Psoas muscle (tissue), 8 donors: ENCODE data around the gene ULK2. TPM values are rescaled to one million over a fixed set of nuclear protein-coding genes. Genes with fewer than 3 reads are reported as not detected.

Experiments used
- ATAC-seq, 4 donors: fragments of 200-7000 bp; cut with Tn5 transposase; one replicate each; pipeline ENCODE4 v1.9.1; 2020; ENCODE audit warnings: moderate library complexity in 3 of 4, mild to moderate bottlenecking in 2 of 4
- DNase-seq, 2 donors: peaks; one replicate each; pipeline ENCODE4 v3.0.0-alpha.2; 2020
- H3K27ac ChIP-seq: fragments of 200-600 bp; one replicate; pipeline ENCODE4 v1.8.0; 2022
- H3K27me3 ChIP-seq, 3 donors: fragments of 200-600 bp in 1 of 3; one replicate each; pipeline versions ENCODE4 v1.6.1 to v1.8.0; 2013 to 2022; ENCODE audit warnings: low read length in 2 of 3, mild to moderate bottlenecking in 2 of 3, moderate library complexity in 1 of 3; ENCODE audit not compliant: insufficient read depth in 3 of 3
- H3K36me3 ChIP-seq, 2 donors: fragments of 200-600 bp in 1 of 2; one replicate each; pipeline versions ENCODE4 v1.6.1 to v1.8.0; 2013 to 2022; ENCODE audit warnings: low read depth in 1 of 2, mild to moderate bottlenecking in 1 of 2, moderate library complexity in 1 of 2; ENCODE audit not compliant: insufficient read depth in 1 of 2
- H3K4me1 ChIP-seq: fragments of 200-600 bp; one replicate; pipeline ENCODE4 v1.8.0; 2022
- H3K4me3 ChIP-seq: fragments of 200-600 bp; one replicate; pipeline ENCODE4 v1.8.0; 2022; ENCODE audit warnings: mild to moderate bottlenecking
- H3K9me3 ChIP-seq: fragments of 200-600 bp; one replicate; pipeline ENCODE4 v1.8.0; 2022
- CTCF ChIP-seq: fragments of 200-600 bp; IDR thresholded peaks from one replicate; pipeline ENCODE4 v1.8.0; 2022; ENCODE audit warnings: antibody characterized with exemption
- WGBS, 3 donors: extraction: QIAGEN DNeasy Blood & Tissue Kit; methylation state at CpG; one replicate each; pipeline versions ENCODE4 v1.1.6 to v1.1.7; 2013; 5-methylcytosine and 5-hydroxymethylcytosine counted together
- intact Hi-C, 2 donors: fragments of 100-400 bp; cut with DNase I; formaldehyde crosslinking; loops; one replicate each; pipeline versions ENCODE4 v1.11.0 to v1.14.2; 2022
- polyA plus RNA-seq, 3 donors: library from polyadenylated mRNA; stranded (reverse); fragments of 200-250 nt; gene quantifications; one replicate each; pipeline ENCODE4 v1.2.3, GENCODE V29; 2013
- total RNA-seq, 4 donors: library from RNA; stranded (reverse); fragmentation: NEBNext Ultra II Directional in 2 of 4; extraction: Animal tissue kit (Norgen Biotek cat#: 25700) in 2 of 4; gene quantifications; one replicate each; pipeline versions ENCODE4 v1.2.1 to v1.2.4, GENCODE V29; 2021 to 2023
- donor health status: healthy with polysubstance abuse.
- donor health status: DM: no; HTN: no; CAD: no; lungs with moderate emphysema.
- donor health status: Bipolar disorder and iron deficiency.
- donor health status: healthy.
- donor health status: DM: yes; HTN: yes; CAD: no.
- donor health status: DM: no; HTN: no; CAD: no.
- donor health status: DM: no; HTN: no; CAD: no.
- donor health status: DM: yes; HTN: yes; CAD: no.

The ULK2 gene
- total and polyA plus RNA-seq, 7 donors: 2.1 to 19.1 (median 12.8) TPM

DNA sequence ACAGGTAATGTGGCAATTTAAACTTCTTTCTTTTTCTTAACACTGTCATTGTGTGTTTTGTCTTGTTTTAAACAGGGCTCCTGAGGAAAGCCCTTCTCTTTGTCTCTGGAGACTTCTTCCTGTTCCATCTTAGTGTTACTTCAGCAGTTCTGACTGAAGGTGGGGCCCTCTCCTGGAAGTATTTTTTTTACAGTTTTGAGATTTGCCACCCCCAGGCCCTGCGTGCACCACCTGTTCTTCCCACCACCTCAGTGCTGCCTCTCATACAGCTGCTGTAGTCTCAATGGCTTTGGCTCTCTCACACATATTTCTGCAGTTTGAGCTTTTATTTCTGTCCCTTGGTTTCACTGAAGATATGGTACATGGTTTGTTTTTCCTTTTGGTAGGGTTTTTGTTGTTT, 67.2 kb downstream of the ULK2 start:
- intact Hi-C loops: loop anchor here in 1 of 2 donors (10.0 kb wide), 1 partner anchor 114 kb away; no protein-coding TSS in a partner anchor
- 70 to 81% (median 80%) methylated on average over 1 of the region's 1 CpG for WGBS, 3 donors
- H3K9me3 ChIP-seq: peaks cover 11% of the 10 kb centered on the region
- DNase-seq (no peak), ATAC-seq (no peak)
- H3K36me3 ChIP-seq: peaks cover 4 to 95% of the 10 kb centered on the region in 2 donors
- H3K4me1 ChIP-seq: no peaks in the 10 kb centered on the region
- no peak overlapping the region for H3K27ac ChIP-seq
- TF ChIP-seq CTCF: no peak
- no peak overlapping the region for H3K4me3 ChIP-seq
- no peaks in the 10 kb centered on the region for H3K27me3 ChIP-seq

DNA sequence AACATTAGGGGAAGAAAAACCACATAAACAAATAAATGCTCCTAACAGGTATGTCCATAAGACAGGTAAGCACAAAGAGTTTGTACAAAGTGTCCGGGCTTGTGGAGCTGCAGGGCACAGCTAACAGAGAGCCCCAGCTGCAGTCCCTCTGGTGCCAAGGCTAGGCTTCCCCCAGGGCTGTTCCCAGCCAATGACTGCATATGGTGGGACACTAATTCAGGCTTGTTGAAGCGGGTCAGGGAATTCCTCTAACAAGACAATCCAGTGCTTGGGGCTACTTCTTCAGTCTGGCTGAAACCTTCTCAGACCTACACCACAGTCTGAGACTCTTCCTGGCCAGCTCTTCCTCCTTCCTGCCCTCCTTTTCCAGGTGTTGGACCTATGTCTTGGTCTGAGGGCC, 67.9 kb downstream of the ULK2 start:
- Histone ChIP-seq H3K36me3 (peaks cover 4 to 95% of the 10 kb centered on the region in 2 donors), H3K27me3 (no peaks in the 10 kb centered on the region), H3K4me3 (no peak overlapping the region), H3K27ac (no peak overlapping the region), H3K4me1 (no peaks in the 10 kb centered on the region), H3K9me3 (peaks cover 11% of the 10 kb centered on the region)
- intact Hi-C loops: loop anchor here in 1 of 2 donors (10.0 kb wide), 1 partner anchor 115 kb away; no protein-coding TSS in a partner anchor
- TF ChIP-seq CTCF: no peak
- no peak for ATAC-seq
- no peak for DNase-seq
- 85 to 90% (median 88%) methylated on average over 2 of the region's 2 CpGs for WGBS, 3 donors

DNA sequence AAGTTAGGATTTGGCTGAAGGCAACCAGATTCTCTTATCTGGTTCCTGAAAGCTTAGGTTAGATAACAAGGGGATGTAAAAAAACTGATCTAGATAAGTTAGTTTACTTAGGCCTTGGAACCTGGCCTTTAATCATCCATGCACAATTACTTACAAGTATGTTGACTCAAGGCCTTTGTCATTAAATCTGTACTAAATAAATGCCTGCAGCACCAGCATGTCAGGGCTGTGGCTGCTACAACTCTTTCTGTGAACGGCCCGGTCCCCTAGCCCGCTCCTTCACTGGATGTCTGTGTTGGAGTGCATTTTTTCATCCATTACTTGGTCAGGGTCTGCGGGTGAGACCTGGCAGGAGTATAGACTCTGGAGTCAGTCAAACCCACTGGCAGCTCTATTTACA, 71.3 kb downstream of the ULK2 start:
- H3K36me3 ChIP-seq: peaks cover 9 to 99% of the 10 kb centered on the region in 2 donors

GRCh38 chr17:19791918-19792550, 75.7 kb downstream of the ULK2 start:
- TF ChIP-seq CTCF: no peak
- peaks cover 9 to 93% of the 10 kb centered on the region in 2 donors for H3K36me3 ChIP-seq
- H3K9me3 ChIP-seq: peaks cover 11% of the 10 kb centered on the region
- H3K27me3 ChIP-seq: no peaks in the 10 kb centered on the region
- intact Hi-C loops: no loop called here
- H3K27ac ChIP-seq: no peak overlapping the region
- 96 to 98% (median 97%) methylated on average over 3 of the region's 3 CpGs for WGBS, 3 donors
- no peaks in the 10 kb centered on the region for H3K4me1 ChIP-seq
- H3K4me3 ChIP-seq: no peak overlapping the region
- no peak for DNase-seq
- ATAC-seq: no peak

More for the DNA sequence above, 71.3 kb downstream of the ULK2 start:
- ATAC-seq (no peak), DNase-seq (no peak)
- Histone ChIP-seq H3K4me1 (no peaks in the 10 kb centered on the region), H3K9me3 (peaks cover 11% of the 10 kb centered on the region), H3K27ac (no peak overlapping the region), H3K4me3 (no peak overlapping the region), H3K27me3 (no peaks in the 10 kb centered on the region)
- 96 to 100% (median 98%) methylated on average over 4 of the region's 4 CpGs for WGBS, 3 donors
- TF ChIP-seq CTCF: no peak
- intact Hi-C loops: no loop called here
